SK-N-SH (cell line): Measurements from ENCODE around the gene ZNF648. TPM values are rescaled to one million over a fixed set of nuclear protein-coding genes. Genes with fewer than 3 reads are reported as not detected.

Experiments used
- CTCF ChIA-PET: fragments of 300-600, 350-600 bp; formaldehyde crosslinking; extraction: SDS; loops from one replicate; lab custom pipeline; 2021; lab: Yijun Ruan, JAX
- POLR2A ChIA-PET: fragments of 350-600 bp; sonication (Branson Sonifier 250); formaldehyde crosslinking; extraction: SDS; loops from one replicate; lab custom pipeline; 2020; ENCODE audit warnings: antibody characterized with exemption, inconsistent platforms; lab: Yijun Ruan, JAX
- DNase-seq: peaks from one replicate; pipeline ENCODE4 v3.0.0; 2012
- H2AFZ ChIP-seq: fragments of 200-600 bp; sonication (generic); 2 replicates; pipeline ENCODE4 v1.8.1; 2016; ENCODE audit warnings: antibody characterized with exemption, mild to moderate bottlenecking, low read depth
- H3F3A ChIP-seq: fragments of 200-600 bp; sonication (generic); replicated peaks from 2 replicates; pipeline ENCODE3; 2016; ENCODE audit warnings: antibody characterized with exemption, mild to moderate bottlenecking; ENCODE audit not compliant: insufficient read depth
- H3K27ac ChIP-seq, 2 experiments: fragments of 200-500 bp in 1 of 2; fragments of 200-600 bp in 1 of 2; sonication (Bioruptor generic) in 1 of 2; sonication (generic), shearing (Covaris generic) in 1 of 2; 2 replicates each; pipeline versions ENCODE4 v1.5.1 to v1.6.1; 2014 to 2016; ENCODE audit warnings: low read depth in 2 of 2, inconsistent platforms in 1 of 2, low read length in 1 of 2, mild to moderate bottlenecking in 1 of 2, mixed read lengths in 1 of 2
- H3K27me3 ChIP-seq: fragments of 200-600 bp; sonication (generic), shearing (Covaris generic); 2 replicates; pipeline ENCODE4 v1.6.1; 2016; ENCODE audit warnings: mixed run types; ENCODE audit not compliant: insufficient read depth
- H3K36me3 ChIP-seq, 2 experiments: fragments of 200-500 bp in 1 of 2; fragments of 200-600 bp in 1 of 2; sonication (Bioruptor generic) in 1 of 2; sonication (generic) in 1 of 2; replicated peaks in 1 of 2; 2 replicates each; pipeline versions ENCODE3 to v1.5.1; 2014 to 2016; ENCODE audit warnings: low read length in 1 of 2, mild to moderate bottlenecking in 1 of 2; ENCODE audit not compliant: insufficient read depth in 2 of 2, control insufficient read depth in 1 of 2
- H3K4me1 ChIP-seq, 2 experiments: fragments of 200-500 bp in 1 of 2; fragments of 200-600 bp in 1 of 2; sonication (Bioruptor generic) in 1 of 2; sonication (generic), shearing (Covaris generic) in 1 of 2; 2 replicates each; pipeline versions ENCODE4 v1.5.1 to v1.6.1; 2014 to 2016; ENCODE audit warnings: low read depth in 1 of 2, low read length in 1 of 2, mixed run types in 1 of 2; ENCODE audit not compliant: insufficient read depth in 2 of 2, control insufficient read depth in 1 of 2
- H3K4me2 ChIP-seq: fragments of 200-600 bp; sonication (generic), shearing (Covaris generic); 2 replicates; pipeline ENCODE4 v1.6.1; 2017; ENCODE audit warnings: mixed run types
- H3K4me3 ChIP-seq, 2 experiments: fragments of 200-500 bp in 1 of 2; fragments of 200-600 bp in 1 of 2; sonication (Bioruptor generic) in 1 of 2; sonication (generic), shearing (Covaris generic) in 1 of 2; 2 replicates each; pipeline versions ENCODE4 v1.5.1 to v1.8.1; 2014 to 2016; ENCODE audit warnings: low read depth in 2 of 2, inconsistent platforms in 1 of 2, low read length in 1 of 2, mild to moderate bottlenecking in 1 of 2, mixed read lengths in 1 of 2, moderate library complexity in 1 of 2
- H3K79me2 ChIP-seq: fragments of 200-600 bp; sonication (generic); 2 replicates; pipeline ENCODE4 v1.8.1; 2017; ENCODE audit warnings: mild to moderate bottlenecking; ENCODE audit not compliant: insufficient read depth
- H3K9ac ChIP-seq: fragments of 200-600 bp; sonication (generic); 2 replicates; pipeline ENCODE4 v1.6.1; 2017; ENCODE audit warnings: mixed run types
- H3K9me2 ChIP-seq: fragments of 200-600 bp; sonication (generic); 2 replicates; pipeline ENCODE4 v1.6.1; 2017; ENCODE audit warnings: mixed run types
- H3K9me3 ChIP-seq: fragments of 200-600 bp; sonication (generic); 2 replicates; pipeline ENCODE4 v1.6.1; 2017; ENCODE audit warnings: mixed run types, mild to moderate bottlenecking, moderate library complexity
- H4K20me1 ChIP-seq: fragments of 200-600 bp; sonication (generic); 2 replicates; pipeline ENCODE4 v1.6.1; 2017; ENCODE audit warnings: mild to moderate bottlenecking, mixed run types; ENCODE audit not compliant: insufficient read depth
- EP300 ChIP-seq, 2 experiments: IDR thresholded peaks; 2 replicates each; pipeline versions ENCODE4 v1.4.0 to v1.6.1; 2012; ENCODE audit warnings: borderline replicate concordance in 1 of 2, low read depth in 1 of 2, low read length in 1 of 2
- FOSL2 ChIP-seq: IDR thresholded peaks from 2 replicates; pipeline ENCODE4 v1.4.0; 2012; ENCODE audit warnings: low read depth, mild to moderate bottlenecking, moderate library complexity, borderline replicate concordance
- FOXJ3 ChIP-seq: sonication (generic); formaldehyde crosslinking; IDR thresholded peaks from 2 replicates; pipeline ENCODE4 v1.5.1; 2020; ENCODE audit warnings: mild to moderate bottlenecking, missing genetic modification reagents
- FOXM1 ChIP-seq: IDR thresholded peaks from 2 replicates; pipeline ENCODE4 v1.4.0; 2012; ENCODE audit warnings: low read depth, mild to moderate bottlenecking
- GATA2 ChIP-seq: sonication (generic); formaldehyde crosslinking; IDR thresholded peaks from 2 replicates; pipeline ENCODE4 v1.5.0; 2020; ENCODE audit warnings: mild to moderate bottlenecking, missing genetic modification reagents
- MEF2A ChIP-seq: IDR thresholded peaks from 2 replicates; pipeline ENCODE4 v1.4.0; 2012; ENCODE audit warnings: low read depth, borderline replicate concordance
- POLR2AphosphoS5 ChIP-seq: IDR thresholded peaks from 2 replicates; pipeline ENCODE4 v1.6.1; 2012; ENCODE audit warnings: low read depth, low read length
- RAD21 ChIP-seq: IDR thresholded peaks from 2 replicates; pipeline ENCODE4 v1.6.1; 2012; ENCODE audit warnings: mild to moderate bottlenecking, low read length
- RCOR1 ChIP-seq: fragments of 150-350 bp; IDR thresholded peaks from 2 replicates; pipeline ENCODE4 v1.6.1; 2017; ENCODE audit warnings: antibody characterized with exemption, low read length
- REST ChIP-seq: IDR thresholded peaks from 2 replicates; pipeline ENCODE4 v1.6.1; 2012; ENCODE audit warnings: mild to moderate bottlenecking, low read depth, low read length, moderate library complexity
- RXRA ChIP-seq: IDR thresholded peaks from 2 replicates; pipeline ENCODE4 v1.4.0; 2012; ENCODE audit warnings: low read depth, mild to moderate bottlenecking, borderline replicate concordance
- SIN3A ChIP-seq: IDR thresholded peaks from 2 replicates; pipeline ENCODE4 v1.6.1; 2012; ENCODE audit warnings: low read depth, mild to moderate bottlenecking, low read length, moderate library complexity, borderline replicate concordance
- TAF1 ChIP-seq: IDR thresholded peaks from 2 replicates; pipeline ENCODE4 v1.6.1; 2012; ENCODE audit warnings: low read depth, mild to moderate bottlenecking, low read length, moderate library complexity, borderline replicate concordance
- WGBS: methylation state at CpG from one replicate; pipeline ENCODE4 v1.1.6; 2017; ENCODE audit warnings: low lambda C conversion rate; 5-methylcytosine and 5-hydroxymethylcytosine counted together
- polyA plus RNA-seq, 3 experiments: library from polyadenylated mRNA; depleted of rRNA; stranded (reverse); fragments of >200 nt; gene quantifications; 2 replicates each; pipeline ENCODE4 v1.2.3, GENCODE V29; 2012

Gene ZNF648
- polyA plus RNA-seq, 1 of the 3 experiments (the other 2 are of a cell fraction): not detected

- H3K9me3 ChIP-seq: no peaks in the 10 kb centered on the region
- no peaks in the 10 kb centered on the region for H3K9me2 ChIP-seq
- ChIA-PET CTCF (interaction anchor here (0.8 to 1.6 kb wide), 5 partner anchors 11 to 37 kb away, joined by 3 to 4 read pairs (median 3); no protein-coding TSS in a partner anchor), POLR2A (no interaction called here)
- H3K9ac ChIP-seq: no peak overlapping the region
- H3K27me3 ChIP-seq: no peaks in the 10 kb centered on the region
- no peaks in the 10 kb centered on the region for H4K20me1 ChIP-seq
- H3K4me2 ChIP-seq: no peak overlapping the region
- TF ChIP-seq SIN3A (no peak), GATA2 (CRISPR knock-in tag) (no peak), RCOR1 (no peak), POLR2AphosphoS5 (no peak), FOXJ3 (CRISPR knock-in tag) (no peak), FOSL2 (no peak)
- H3K27ac ChIP-seq: no peak overlapping the region
- H3K36me3 ChIP-seq: no peaks in the 10 kb centered on the region
- no peak overlapping the region for H2AFZ ChIP-seq
- H3K79me2 ChIP-seq: no peaks in the 10 kb centered on the region
- whole genome bisulfite sequencing: 33% methylated on average over 5 of the region's 5 CpGs
- no peaks in the 10 kb centered on the region for H3F3A ChIP-seq
- H3K4me3 ChIP-seq: no peak overlapping the region
- no peaks in the 10 kb centered on the region; a peak in 1 of 4 replicates for H3K4me1 ChIP-seq
- no peak for DNase-seq
Observed at GRCh38 chr1:182065126-182065845, 3.8 kb upstream of the ZNF648 start.

GRCh38 chr1:182064611-182065010 is 3.1 kb upstream of the ZNF648 start:
- no peaks in the 10 kb centered on the region for H3K79me2 ChIP-seq
- H3K9me3 ChIP-seq: no peaks in the 10 kb centered on the region
- POLR2A ChIA-PET: no interaction called here
- no peaks in the 10 kb centered on the region; a peak in 1 of 4 replicates for H3K4me1 ChIP-seq
- no peaks in the 10 kb centered on the region for H4K20me1 ChIP-seq
- H3F3A ChIP-seq: no peaks in the 10 kb centered on the region
- no peaks in the 10 kb centered on the region for H3K36me3 ChIP-seq
- no peak overlapping the region for H3K4me2 ChIP-seq
- no peak overlapping the region for H3K4me3 ChIP-seq
- 5% methylated on average over 3 of the region's 3 CpGs for WGBS
- TF ChIP-seq FOSL2 (no peak), FOXM1 (no peak), TAF1 (no peak), MEF2A (no peak), RXRA (no peak), REST (no peak), RAD21 (no peak), FOXJ3 (CRISPR knock-in tag) (no peak), RCOR1 (no peak), EP300 (IDR thresholded peaks at IDR 0.05; ENCODE audit: borderline replicate concordance in 1 of 2, low read depth in 1 of 2, low read length in 1 of 2) (no peak)
- H3K9ac ChIP-seq: no peak overlapping the region
- no peaks in the 10 kb centered on the region for H3K9me2 ChIP-seq
- no peaks in the 10 kb centered on the region for H3K27me3 ChIP-seq
- H2AFZ ChIP-seq: no peak overlapping the region
- DNase-seq: no peak
- H3K27ac ChIP-seq: no peak overlapping the region
- CTCF ChIA-PET: interaction anchor here (0.8 to 1.0 kb wide), 3 partner anchors 10 to 20 kb away, joined by 3 to 4 read pairs (median 4); no protein-coding TSS in a partner anchor
